Karpas-422 (cell line): ENCODE data around the gene MGLL. TPM values are rescaled to one million over a fixed set of nuclear protein-coding genes. Genes with fewer than 3 reads are reported as not detected.

Experiments used
- DNase-seq: peaks from one replicate; pipeline ENCODE4 v3.0.0-alpha.2; 2015
- H2AFZ ChIP-seq: fragments of 200-600 bp; sonication (generic); 2 replicates; pipeline ENCODE4 v1.6.1; 2014; ENCODE audit warnings: antibody characterized with exemption, low read length, mixed read lengths
- H3K27ac ChIP-seq: fragments of 200-600 bp; sonication (generic); 2 replicates; pipeline ENCODE4 v1.5.1; 2014; ENCODE audit warnings: mild to moderate bottlenecking, low read length, moderate library complexity
- H3K27me3 ChIP-seq: fragments of 200-600 bp; sonication (generic); 2 replicates; pipeline ENCODE4 v1.6.1; 2014; ENCODE audit warnings: low read length, mixed read lengths
- H3K36me3 ChIP-seq: fragments of 200-600 bp; sonication (generic); 2 replicates; pipeline ENCODE4 v1.6.1; 2014; ENCODE audit warnings: low read length, mixed read lengths; ENCODE audit not compliant: insufficient read depth
- H3K4me1 ChIP-seq: fragments of 200-600 bp; sonication (generic); 2 replicates; pipeline ENCODE4 v1.6.1; 2014; ENCODE audit warnings: mild to moderate bottlenecking, low read length, mixed read lengths
- H3K4me2 ChIP-seq: fragments of 200-600 bp; sonication (generic); 2 replicates; pipeline ENCODE4 v1.6.1; 2014; ENCODE audit warnings: low read length, low read depth, mild to moderate bottlenecking; ENCODE audit not compliant: poor library complexity, severe bottlenecking
- H3K4me3 ChIP-seq: fragments of 200-600 bp; sonication (generic); 2 replicates; pipeline ENCODE4 v1.5.1; 2014; ENCODE audit warnings: mild to moderate bottlenecking, antibody characterized with exemption, low read length, mixed read lengths
- H3K79me2 ChIP-seq: fragments of 200-600 bp; sonication (generic); 2 replicates; pipeline ENCODE4 v1.6.1; 2014; ENCODE audit warnings: mild to moderate bottlenecking, low read length, mixed read lengths
- H3K9ac ChIP-seq: fragments of 200-600 bp; sonication (generic); 2 replicates; pipeline ENCODE4 v1.6.0; 2014; ENCODE audit warnings: low read length
- H3K9me2 ChIP-seq: fragments of 200-600 bp; sonication (generic), shearing (Covaris generic); replicated peaks from 2 replicates; pipeline ENCODE4 v1.6.0; 2014; ENCODE audit warnings: mild to moderate bottlenecking, low read length, moderate library complexity; ENCODE audit not compliant: insufficient read depth
- H3K9me3 ChIP-seq: fragments of 300-700, 200-600 bp; sonication (generic); 2 replicates; pipeline ENCODE4 v1.6.1; 2014; ENCODE audit warnings: low read length, mixed read lengths
- H4K20me1 ChIP-seq: fragments of 200-600 bp; sonication (generic); 2 replicates; pipeline ENCODE4 v1.6.1; 2014; ENCODE audit warnings: mild to moderate bottlenecking, antibody characterized with exemption, low read length, low read depth; ENCODE audit not compliant: insufficient read depth
- total RNA-seq: library from RNA; depleted of rRNA; stranded (reverse); fragments of >200 nt; shearing (Covaris generic); gene quantifications from 2 replicates; pipeline ENCODE4 v1.2.3, GENCODE V29; 2014; ENCODE audit warnings: low replicate concordance

MGLL gene
- total RNA-seq, 1 experiment from 2014 or later = 58.0 TPM

GRCh38 chr3:127712881-127713771 lies 109.2 kb downstream of the MGLL start:
- DNase-seq = no peak
- H3K9ac ChIP-seq = no peak overlapping the region
- no peak overlapping the region for H3K4me2 ChIP-seq
- H3K4me3 ChIP-seq = no peak overlapping the region
- peaks cover 48% of the 10 kb centered on the region for H3K36me3 ChIP-seq
- peak overlapping the region; percentile 82; the same call in 1 of the 2 replicates for H3K27ac ChIP-seq
- H3K4me1 ChIP-seq = peaks cover 38% of the 10 kb centered on the region
- no peaks in the 10 kb centered on the region for H3K27me3 ChIP-seq
- H3K79me2 ChIP-seq = peaks cover 52% of the 10 kb centered on the region
- H2AFZ ChIP-seq = no peak overlapping the region
- H3K9me2 ChIP-seq = no peaks in the 10 kb centered on the region
- no peaks in the 10 kb centered on the region for H3K9me3 ChIP-seq
- H4K20me1 ChIP-seq = no peaks in the 10 kb centered on the region

- H3K4me1 ChIP-seq = peaks cover 31% of the 10 kb centered on the region
- peaks cover 47% of the 10 kb centered on the region for H3K36me3 ChIP-seq
- no peak overlapping the region for H3K9ac ChIP-seq
Measured at GRCh38 chr3:127712461-127712860, 109.9 kb downstream of the MGLL start.

GRCh38 chr3:127711896-127712295 lies 110.4 kb downstream of the MGLL start:
- DNase-seq = no peak
- Histone ChIP-seq H3K79me2 (peaks cover 51% of the 10 kb centered on the region), H4K20me1 (no peaks in the 10 kb centered on the region), H3K4me3 (no peak overlapping the region), H2AFZ (no peak overlapping the region), H3K4me1 (peaks cover 26% of the 10 kb centered on the region), H3K27me3 (no peaks in the 10 kb centered on the region), H3K4me2 (no peak overlapping the region), H3K9ac (no peak overlapping the region), H3K27ac (no peak overlapping the region), H3K36me3 (peaks cover 47% of the 10 kb centered on the region), H3K9me3 (no peaks in the 10 kb centered on the region), H3K9me2 (no peaks in the 10 kb centered on the region)

More at GRCh38 chr3:127712461-127712860, 109.9 kb downstream of the MGLL start:
- H3K27ac ChIP-seq = no peak overlapping the region
- no peaks in the 10 kb centered on the region for H3K27me3 ChIP-seq
- DNase-seq = no peak
- H3K4me2 ChIP-seq = no peak overlapping the region
- no peak overlapping the region for H3K4me3 ChIP-seq
- H2AFZ ChIP-seq = no peak overlapping the region
- no peaks in the 10 kb centered on the region for H4K20me1 ChIP-seq
- no peaks in the 10 kb centered on the region for H3K9me2 ChIP-seq
- peaks cover 51% of the 10 kb centered on the region for H3K79me2 ChIP-seq
- no peaks in the 10 kb centered on the region for H3K9me3 ChIP-seq

GRCh38 chr3:127711021-127711695 lies 111.2 kb downstream of the MGLL start:
- H3K4me1 ChIP-seq = peaks cover 18% of the 10 kb centered on the region
- H3K27me3 ChIP-seq = no peaks in the 10 kb centered on the region
- peaks cover 52% of the 10 kb centered on the region for H3K79me2 ChIP-seq
- no peak overlapping the region for H3K27ac ChIP-seq
- no peaks in the 10 kb centered on the region for H3K9me3 ChIP-seq
- DNase-seq = no peak
- no peak overlapping the region for H3K4me2 ChIP-seq
- no peak overlapping the region for H3K4me3 ChIP-seq
- peaks cover 50% of the 10 kb centered on the region for H3K36me3 ChIP-seq
- no peak overlapping the region for H3K9ac ChIP-seq
- H3K9me2 ChIP-seq = no peaks in the 10 kb centered on the region
- H2AFZ ChIP-seq = no peak overlapping the region
- no peaks in the 10 kb centered on the region for H4K20me1 ChIP-seq

DNA sequence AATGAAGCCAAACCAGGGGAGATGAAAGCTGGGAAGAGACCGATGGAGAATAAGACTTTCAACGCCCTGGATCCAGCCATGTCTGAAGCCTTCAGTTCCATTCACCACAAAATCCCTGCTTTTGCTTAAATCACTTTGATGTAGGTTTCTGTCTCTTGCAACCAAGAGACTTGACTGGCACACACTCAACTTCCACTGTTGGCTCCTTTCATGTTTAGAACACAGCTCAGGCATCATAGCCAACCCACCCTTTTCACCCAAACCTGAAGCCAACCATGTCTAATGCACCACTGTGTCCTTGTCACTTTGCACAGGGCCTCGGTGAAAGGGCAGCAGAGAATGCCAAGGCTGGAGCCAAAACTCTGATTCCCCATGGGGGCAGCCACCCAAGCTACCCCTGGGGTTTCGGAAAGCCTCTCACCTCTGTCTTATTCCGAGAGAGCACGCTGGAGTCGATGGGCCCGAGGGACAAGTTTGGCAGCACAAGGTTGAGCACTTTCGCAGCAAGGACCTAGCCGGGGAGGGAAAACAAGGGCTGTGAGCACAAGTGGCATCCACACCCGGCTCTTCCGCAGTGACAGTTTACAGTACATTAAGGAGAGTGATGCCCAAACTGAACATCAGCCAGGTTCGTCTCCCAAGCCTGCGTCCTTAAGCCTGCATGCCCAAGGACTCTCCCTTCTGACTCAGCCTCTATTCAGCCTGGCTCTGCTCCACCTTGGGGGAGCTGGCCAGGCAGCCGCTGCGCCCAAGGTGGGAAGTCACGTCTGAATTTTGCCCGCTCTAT lies 112.0 kb downstream of the MGLL start:
- no peak overlapping the region for H3K4me3 ChIP-seq
- H3K27me3 ChIP-seq = no peaks in the 10 kb centered on the region
- peaks cover 10% of the 10 kb centered on the region for H3K4me1 ChIP-seq
- no peaks in the 10 kb centered on the region for H4K20me1 ChIP-seq
- H3K9ac ChIP-seq = no peak overlapping the region
- no peaks in the 10 kb centered on the region for H3K9me3 ChIP-seq
- H2AFZ ChIP-seq = no peak overlapping the region
- peaks cover 52% of the 10 kb centered on the region for H3K36me3 ChIP-seq
- H3K9me2 ChIP-seq = no peaks in the 10 kb centered on the region
- DNase-seq = no peak
- H3K4me2 ChIP-seq = no peak overlapping the region
- H3K27ac ChIP-seq = no peak overlapping the region
- peaks cover 49% of the 10 kb centered on the region for H3K79me2 ChIP-seq

- Histone ChIP-seq H3K79me2 (peaks cover 48% of the 10 kb centered on the region), H3K36me3 (peaks cover 48% of the 10 kb centered on the region), H2AFZ (no peak overlapping the region), H3K9me2 (no peaks in the 10 kb centered on the region), H3K4me2 (no peak overlapping the region), H3K9me3 (no peaks in the 10 kb centered on the region), H3K27me3 (no peaks in the 10 kb centered on the region), H3K27ac (peak overlapping the region; percentile 1; the same call in 1 of the 2 replicates), H3K4me3 (no peak overlapping the region), H4K20me1 (no peaks in the 10 kb centered on the region), H3K9ac (no peak overlapping the region), H3K4me1 (peaks cover 2% of the 10 kb centered on the region; the same call in 1 of the 2 replicates)
- no peak for DNase-seq
Measured at GRCh38 chr3:127709320-127710060, 112.8 kb downstream of the MGLL start.

GRCh38 chr3:127708837-127709236 lies 113.5 kb downstream of the MGLL start:
- Histone ChIP-seq H3K36me3 (peaks cover 44% of the 10 kb centered on the region), H3K4me1 (peaks cover 1% of the 10 kb centered on the region), H3K9me3 (no peaks in the 10 kb centered on the region), H3K4me3 (no peak overlapping the region), H4K20me1 (no peaks in the 10 kb centered on the region), H3K27ac (peak overlapping the region; percentile 1; the same call in 1 of the 2 replicates), H3K27me3 (no peaks in the 10 kb centered on the region), H3K9me2 (no peaks in the 10 kb centered on the region), H3K9ac (no peak overlapping the region), H3K79me2 (peaks cover 45% of the 10 kb centered on the region), H2AFZ (no peak overlapping the region), H3K4me2 (no peak overlapping the region)
- DNase-seq = no peak
